ENCODE data around the gene DUSP15.
"Not testable (repeated sequence)": the region's sequence is repeated elsewhere in the genome, so short reads cannot be mapped to it uniquely, and the experiment has no call there.

The DUSP15 gene, protein sequence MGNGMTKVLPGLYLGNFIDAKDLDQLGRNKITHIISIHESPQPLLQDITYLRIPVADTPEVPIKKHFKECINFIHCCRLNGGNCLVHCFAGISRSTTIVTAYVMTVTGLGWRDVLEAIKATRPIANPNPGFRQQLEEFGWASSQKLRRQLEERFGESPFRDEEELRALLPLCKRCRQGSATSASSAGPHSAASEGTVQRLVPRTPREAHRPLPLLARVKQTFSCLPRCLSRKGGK

DNA sequence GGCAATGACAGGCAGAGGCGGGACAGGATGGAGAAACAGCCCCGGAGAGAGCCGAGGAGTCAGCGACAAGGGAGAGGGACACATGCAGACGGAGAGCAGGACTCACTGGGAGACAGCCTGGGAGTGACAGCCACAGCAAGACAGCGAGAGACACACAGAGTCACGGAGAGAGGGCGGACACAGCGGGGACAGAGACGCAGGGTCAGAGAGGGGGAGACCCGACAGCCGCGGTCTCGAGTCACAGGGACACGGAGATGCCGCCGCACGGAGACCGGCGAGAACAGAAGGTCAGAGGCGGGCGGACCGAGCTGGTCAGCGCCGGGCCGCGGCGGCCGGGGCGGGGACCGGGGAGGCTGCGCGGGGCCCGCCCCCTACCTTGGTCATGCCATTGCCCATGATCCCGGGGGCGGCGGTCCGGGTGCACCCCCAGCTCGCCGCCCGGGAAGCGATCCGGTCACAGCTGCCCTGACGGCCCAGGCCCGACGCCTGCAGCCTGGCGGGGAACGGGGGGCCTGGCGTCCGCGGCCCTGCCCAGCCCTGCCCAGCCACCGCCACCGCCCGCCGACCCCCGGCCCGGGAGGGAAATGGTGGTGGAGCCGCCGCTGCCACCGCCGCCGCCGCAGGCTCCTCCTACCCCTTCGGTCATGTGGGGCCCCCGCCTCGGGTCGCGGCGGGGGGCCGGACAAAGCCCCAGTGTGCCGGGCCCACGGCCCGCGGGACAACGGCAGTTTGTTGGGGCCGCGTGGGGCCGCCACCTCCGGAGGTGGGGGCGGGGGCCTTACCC, at the start of gene DUSP15, which contains the start of gene TTLL9:
DUSP15 (minus strand) TSS at position 586 of the 784 bp plus-strand sequence; CDS start at position 396, 190 bp downstream.
TTLL9 (plus strand) TSS at position 693 of the 784 bp plus-strand sequence. CDS start 493 bp downstream, outside the sequence.
- DNase-seq = no peak

DNA sequence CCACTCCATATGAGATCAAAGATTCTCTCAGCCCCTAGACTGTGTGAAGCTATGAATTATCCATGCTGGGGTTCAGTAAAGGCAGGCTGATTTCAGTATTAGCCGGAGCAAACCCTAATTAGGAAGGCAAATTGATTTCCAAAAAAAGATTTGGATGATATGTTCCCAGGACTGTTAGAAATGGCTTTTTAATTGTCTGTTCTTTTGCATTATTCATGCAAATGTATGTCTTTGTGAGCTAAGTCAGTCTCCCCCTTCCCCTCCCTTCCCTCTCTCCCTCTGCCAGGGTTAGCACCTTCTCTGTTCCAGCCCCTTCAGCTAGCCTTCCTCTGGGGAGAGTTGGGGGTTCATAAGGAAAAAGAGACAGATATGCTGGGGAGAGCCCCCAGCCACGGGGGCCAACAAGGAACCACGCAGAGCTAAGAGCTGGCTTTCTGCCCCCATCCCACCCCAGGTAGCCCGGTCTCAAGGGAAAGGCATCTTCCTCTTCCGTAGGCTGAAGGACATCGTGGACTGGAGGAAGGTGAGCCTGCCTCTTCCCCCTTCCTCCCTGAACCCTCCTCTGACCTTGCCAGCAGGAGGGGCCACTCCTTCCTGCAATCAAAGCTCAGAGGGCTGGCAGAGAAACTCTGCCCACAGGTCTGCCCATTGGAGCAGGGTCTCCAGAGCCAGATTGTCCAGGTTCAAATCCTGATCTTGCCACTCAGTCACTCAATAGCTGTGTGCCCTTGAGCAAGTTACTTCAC, 49.3 kb upstream of the DUSP15 start:
- DNase-seq = no peak

DNA sequence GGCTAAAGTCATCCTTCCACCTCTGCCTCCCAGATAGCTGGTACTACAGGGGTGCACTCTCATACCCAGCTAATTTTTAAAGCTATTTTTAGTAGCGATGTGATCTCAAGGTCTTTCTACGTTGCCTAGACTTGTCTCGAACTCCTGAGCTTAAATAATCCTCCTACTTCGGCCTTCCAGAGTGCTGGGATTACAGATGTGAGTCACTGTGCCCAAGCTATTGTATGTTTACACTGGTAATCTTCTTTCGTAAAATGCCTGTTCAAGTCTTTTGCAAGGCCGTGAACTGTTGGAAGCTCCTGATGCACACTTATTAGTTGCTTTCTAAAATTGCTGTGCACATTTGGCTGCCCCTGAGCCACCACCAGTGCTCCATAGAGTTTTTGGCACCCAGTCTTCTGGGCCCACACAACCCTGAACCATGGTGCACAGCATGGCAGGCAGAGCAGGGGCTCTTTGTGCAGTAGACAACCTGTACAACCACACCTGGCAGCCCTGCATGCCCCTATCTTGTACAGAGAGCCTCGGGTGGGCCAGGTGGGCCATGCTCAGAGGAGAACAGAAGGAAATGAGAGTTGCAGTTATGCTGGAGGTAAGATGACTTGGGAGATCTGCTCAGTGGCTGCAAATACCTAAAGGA, 48.3 kb upstream of the DUSP15 start:
- no peak for DNase-seq

DNA sequence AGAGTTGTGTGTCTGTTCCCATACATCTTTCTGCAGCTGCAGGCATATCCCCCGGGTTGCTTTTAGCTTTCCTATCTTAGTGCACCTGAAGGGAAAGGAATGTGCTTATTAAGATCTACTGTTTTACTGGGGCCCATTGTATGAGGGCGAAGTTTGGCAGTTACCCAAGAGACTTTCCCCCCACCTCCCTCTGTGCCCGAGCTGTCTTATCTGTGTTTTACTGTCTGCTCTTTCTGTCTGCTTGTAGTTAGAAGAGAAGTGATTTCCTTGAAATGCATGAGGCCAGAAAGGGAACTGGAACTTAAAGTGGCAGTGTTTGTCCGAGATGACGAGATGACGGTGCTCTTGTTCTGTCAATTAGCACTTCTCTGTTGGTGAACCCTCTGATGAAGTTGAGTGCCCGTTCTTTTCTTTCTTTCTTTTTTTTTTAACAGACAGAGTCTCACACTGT, 47.7 kb upstream of the DUSP15 start:
- DNase-seq = not testable (repeated sequence)

DNA sequence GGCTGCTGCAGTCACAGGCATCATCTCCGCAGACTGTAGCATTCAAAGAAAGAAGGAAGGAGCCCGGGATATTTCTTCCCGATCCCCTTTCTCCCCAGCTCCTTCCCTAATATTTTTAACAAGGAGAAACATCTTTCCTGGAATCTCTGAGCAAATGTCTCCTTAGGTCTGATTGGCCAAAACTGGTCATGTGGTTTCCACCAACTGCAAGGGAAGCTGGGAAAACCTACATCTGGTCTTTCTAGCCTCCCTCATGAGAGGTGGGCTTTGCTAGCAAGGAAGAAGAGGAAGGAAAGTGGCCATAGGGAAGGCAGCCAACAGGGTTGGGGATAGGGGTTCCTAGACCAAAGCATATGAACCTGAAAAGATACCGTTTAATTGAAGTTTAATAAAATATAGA, 46.4 kb upstream of the DUSP15 start:
- no peak for DNase-seq

DNA sequence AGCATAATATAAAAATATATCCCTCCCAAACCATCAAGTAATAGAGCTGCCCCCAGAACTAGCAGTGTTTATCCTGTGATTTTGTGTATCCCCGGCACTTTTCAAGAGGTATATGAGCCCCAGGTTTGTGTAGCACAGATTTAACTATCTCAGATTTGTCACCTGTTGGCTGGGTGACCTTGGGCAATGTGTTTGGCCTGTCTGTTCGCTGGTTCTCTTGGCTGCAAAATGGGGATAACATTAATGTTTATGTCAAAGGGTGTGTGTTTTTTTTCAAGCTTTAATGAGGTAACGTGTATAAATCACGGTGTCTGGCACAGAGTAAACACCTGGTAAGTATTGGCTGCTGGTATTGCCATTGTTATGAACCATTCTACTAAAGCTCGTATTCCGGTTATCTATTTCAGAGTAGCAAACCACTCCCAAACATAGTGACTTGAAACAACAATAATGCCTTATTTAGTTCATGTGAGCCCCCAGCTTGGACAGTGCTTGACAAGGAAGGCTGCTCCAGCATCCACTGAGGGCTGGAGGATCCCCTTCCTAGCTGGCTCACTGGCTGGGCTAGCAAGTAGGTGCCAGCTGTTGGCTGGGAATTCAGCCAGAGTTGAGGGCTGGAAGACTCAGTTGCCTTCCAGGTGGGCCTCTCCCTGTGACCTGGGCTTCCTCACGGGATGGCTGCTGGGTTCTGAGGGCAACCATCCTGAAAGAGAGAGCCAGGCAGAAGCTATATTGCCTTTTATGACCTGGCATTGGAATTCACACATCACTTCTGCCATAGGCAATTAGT, 45.4 kb upstream of the DUSP15 start:
- DNase-seq = no peak

DNA sequence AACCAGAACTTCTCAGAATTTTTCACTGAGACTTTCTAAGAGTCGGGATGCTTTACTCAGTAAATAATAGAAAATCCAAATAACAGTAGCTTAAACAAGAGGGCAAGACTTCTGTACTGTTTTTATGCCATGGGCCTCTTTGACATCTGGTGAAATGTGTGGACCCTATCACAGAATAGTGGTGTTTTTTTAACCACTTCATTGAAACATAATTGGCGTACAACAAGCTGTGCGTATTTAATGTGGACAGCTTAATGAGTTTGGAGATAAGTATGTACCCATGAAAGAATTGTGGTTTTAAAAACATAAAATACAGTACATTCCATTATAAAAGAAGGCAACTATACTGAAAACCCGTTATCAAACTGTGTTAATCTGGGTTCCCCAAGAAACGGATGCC, 43.8 kb upstream of the DUSP15 start:
- no peak for DNase-seq

DNA sequence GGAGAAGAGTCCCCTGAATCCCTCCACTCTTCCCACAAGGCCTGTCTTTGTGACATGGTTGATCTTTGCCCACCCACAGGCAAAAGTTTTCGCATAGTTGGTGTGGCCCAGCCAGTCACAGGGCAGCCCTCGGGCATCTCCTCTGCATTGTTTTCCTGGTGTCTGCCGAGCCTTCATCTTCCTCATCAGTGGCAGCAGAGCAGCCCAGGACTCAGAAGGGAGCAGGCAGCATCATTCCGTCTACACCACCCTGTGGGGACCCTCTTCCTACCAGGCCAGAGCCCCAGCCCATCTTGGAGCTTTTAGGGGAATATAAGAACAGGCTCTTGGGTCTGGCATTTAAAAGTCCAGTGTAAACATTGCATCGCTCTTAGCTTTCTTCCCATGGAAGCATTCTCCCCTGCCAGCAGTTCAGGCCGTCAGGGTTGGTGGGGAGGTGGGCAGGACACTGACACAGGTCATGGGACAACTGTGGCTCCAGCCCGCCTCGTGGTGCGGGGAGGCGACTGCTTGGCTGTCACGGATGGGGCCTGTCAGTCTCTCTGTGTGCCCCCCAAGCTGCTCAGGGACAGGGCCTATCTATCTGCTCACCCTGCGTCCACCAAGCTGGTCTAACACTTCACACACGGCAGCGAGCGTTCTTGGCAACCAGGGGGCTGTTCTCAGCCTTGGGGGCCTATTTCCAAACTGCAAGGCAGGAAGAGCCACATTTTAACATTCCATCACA, 43.3 kb upstream of the DUSP15 start:
- DNase-seq = no peak

DNA sequence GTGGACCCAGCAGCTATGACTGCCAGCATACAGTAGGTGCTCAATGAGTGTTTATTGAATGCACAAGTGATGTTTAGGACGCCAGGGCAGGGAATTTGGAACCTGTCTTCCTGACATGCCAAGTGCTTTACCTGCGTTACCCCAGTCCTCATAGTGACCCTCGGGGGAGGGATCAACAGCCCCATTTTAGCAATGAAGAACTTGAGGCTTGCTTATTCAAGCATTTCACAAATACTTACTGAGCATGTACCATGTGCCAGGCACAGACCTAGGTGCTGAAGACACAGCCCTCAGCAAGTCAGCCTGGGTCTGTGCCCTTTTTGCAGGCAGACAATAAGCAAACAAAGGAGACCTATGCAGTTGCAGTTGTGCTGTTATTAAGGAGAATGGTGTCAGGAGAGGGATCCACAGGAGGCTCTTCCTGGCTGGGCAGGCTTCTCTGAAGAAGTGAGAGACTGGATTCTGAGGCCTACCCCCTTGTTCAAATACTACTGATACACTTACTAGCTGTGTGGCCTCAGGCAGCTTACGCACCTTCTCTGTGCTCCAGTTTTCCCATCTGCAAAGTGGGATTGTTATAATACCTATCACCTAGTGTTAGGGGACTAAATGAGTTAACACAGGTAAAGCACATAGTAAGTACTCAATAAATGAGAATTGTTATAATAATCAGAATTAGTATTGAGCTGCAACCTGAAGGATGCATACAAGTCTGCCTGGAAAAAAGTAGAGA, 39.9 kb upstream of the DUSP15 start:
- DNase-seq = no peak

DNA sequence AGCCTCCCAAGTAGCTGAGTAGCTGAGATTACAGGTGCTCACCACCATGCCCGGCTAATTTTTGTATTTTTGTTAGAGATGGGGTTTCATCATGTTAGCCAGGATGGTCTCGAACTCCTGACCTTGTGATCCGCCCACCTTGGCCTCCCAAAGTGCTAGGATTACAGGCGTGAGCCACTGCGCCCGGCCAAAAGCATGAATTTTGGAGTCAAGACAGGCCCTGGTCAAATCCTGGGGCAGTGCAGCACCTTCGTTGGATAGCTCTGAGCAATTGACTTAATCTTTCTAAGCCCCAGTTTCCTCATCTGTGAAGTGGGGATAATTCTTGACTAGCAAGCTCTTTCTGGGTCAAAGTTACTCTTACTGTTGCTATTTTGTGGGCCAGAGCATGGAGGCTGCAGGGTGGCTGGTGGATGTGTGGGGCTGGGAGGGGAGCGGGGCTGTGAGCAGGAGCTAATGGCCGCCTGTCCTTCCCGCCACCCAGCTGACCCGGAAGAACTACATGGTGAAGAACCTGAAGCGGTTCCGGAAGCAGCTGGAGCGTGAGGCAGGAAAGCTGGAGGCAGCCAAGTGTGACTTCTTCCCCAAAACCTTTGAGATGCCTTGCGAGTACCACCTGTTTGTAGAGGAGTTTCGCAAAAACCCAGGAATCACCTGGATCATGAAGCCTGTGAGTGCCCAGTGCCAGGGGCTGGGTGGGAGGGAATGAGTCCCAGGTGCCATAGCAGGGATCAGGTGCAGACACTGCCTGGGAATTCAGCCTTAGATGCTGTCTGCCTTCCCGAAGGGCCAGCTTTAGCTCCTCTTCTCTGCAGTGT, 39.1 kb upstream of the DUSP15 start:
- no peak for DNase-seq

DNA sequence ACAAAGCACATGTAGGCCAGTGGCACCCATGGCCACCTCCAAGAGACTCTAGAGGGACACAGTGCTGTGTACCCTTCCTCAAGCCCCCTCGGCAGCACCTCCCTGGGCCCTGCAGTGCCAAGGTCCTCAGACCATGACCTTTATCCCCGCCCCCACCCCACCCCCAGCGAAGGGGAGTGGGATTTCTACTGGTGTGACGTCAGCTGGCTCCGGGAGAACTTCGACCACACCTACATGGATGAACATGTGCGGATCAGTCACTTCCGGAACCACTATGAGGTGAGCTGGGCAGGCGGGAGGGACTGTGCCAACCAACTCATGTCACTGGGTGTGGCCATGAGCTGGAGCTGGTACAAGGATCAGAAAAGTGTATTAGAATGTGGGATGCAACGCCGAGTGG, 38.1 kb upstream of the DUSP15 start:
- DNase-seq = no peak

DNA sequence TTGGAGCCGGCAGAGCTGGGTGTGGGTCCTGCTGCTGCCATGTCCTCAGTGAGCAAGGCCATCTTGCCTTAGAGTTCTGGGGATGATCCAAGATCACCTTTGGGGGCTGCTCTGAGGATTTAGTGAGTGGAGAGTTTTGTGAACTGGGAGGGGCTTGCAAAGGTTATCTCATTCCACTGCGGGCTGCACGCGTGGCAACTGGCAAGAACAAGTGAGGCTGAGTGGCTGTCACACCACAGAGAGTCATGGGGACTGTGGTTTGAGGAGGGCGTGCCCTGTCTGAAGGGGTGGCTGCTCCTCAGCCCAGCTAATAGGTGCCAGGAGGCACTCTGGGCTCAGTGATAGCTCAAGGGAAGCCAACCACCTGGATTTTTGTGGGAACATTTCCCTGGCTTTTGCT, 37.7 kb upstream of the DUSP15 start:
- DNase-seq = no peak

DNA sequence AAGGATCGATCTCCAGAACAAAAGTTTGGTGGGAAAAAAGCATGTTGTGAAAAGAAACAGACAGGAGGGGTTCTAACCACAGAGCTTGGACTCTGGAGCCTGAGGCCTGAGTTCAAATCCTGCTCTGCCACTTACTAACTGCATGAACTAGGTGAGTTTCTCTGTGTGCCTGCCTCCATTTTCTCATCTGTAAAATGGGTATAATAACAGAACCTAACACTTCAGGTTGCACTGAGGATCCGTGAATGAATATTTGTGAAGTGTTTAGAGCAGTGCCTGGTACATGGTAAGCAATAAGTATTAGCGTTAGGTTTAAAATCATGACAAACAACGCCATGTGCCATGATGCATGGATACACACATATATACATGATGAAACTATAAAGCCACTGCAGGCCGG, 36.7 kb upstream of the DUSP15 start:
- no peak for DNase-seq

DNA sequence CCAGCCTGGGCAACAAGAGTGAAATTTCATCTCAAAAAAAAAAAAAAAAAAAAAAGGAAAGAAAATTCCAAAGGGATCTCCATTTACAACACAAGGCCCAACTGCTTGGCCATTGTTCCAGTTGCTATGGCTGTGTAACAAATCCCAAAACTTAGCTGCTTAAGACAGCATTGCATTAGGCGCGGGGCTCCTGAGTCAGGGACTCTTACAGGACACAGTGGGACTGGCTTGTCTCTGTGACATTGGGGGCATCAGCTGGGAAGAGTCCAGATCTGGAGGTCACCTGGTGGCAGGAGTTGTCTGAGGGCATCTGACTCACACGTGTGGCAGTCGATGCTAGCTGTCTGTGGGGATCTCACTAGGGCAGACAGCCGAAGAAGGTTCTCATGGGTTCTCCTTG, 35.7 kb upstream of the DUSP15 start:
- no peak for DNase-seq

DNA sequence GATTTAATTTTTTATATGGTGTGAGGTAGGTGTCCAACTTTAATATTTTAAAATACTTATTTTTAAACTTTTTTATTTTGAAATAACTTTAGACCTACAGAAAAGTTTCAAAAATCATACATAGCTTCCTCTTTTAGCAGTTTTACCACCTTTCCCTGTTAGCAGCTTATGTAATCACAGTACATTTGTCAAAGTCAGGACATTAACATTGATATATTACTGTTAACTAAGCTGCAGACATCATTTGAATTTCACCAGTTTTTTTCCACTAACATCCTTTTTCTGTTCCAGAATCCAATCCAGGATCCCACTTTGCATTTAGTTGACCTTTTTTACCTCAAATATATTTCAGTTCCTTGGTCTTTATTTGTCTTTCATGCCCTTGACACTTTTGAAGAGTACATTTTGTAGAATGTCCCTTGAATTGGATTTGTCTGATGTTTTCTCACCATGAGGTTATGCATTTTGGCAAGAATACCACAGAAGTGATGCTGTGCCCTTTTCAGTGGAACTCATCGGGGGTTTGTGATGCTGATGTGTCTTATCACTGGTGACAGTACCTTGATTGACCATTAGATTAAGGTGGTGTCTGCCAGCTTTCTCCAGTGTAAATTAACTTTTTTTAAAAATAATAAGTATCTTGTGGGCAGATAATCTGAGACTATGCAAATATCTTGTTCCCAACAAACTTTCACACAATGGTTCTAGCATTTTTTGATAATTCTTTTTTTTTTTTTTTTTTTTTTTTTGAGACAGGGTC, 33.5 kb upstream of the DUSP15 start:
- DNase-seq = no peak

DNA sequence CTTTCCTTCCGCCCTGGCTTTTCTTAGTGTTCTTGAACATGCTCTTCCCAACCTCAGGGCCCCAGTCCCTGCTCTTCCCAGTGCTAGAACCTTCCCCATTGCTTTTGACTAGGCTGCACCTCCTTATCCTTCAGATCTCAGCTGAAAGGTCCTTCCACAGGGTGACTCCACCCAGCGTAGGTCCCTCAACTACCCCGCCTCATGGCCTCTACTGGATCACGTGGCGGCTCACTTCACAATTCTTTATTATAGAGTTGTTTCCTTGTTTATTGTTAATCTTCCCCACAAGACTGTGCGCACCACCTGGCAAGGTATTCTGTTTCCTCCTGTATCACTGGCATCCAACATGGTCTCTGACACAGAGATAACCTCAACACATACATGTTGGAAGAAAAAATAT, 31.3 kb upstream of the DUSP15 start:
- DNase-seq = no peak

DNA sequence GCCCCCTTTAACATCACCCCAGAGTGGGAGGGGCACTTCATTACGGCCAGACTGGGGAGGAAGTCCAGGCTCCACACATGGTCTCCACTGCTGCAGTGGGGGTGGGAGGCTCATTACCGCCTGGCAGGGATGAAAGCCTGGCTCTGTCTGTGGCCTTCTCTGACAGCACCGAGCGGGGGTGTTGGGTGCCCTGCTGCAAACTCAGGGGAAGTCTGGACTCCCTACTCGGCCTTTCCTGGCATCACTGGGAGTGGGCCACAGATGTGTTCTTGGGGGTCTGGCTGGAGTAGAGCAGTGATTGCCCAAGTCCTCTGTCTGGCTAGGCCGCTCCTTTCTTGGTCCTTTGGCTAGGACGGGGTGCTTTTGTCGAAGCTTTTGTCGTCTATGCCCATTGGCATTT, 27.2 kb upstream of the DUSP15 start:
- DNase-seq = no peak

DNA sequence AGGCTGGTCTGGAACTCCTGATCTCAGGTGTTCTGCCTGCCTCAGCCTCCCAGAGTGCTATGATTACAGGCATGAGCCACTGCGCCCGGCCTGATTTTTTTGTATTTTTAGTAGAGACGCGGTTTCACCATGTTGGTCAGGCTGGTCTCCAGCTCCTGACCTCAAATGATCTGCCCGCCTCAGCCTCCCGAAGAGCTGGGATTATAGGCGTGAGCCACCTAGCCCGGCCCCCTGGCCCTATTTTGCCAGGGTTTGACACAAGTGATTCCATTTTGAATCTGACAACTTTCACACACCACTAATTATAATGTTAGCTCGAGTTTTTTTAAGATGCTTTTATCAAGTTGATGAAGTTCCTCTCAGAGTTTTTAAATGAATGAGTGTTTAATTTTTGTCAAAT, 25.7 kb upstream of the DUSP15 start:
- DNase-seq = no peak

DNA sequence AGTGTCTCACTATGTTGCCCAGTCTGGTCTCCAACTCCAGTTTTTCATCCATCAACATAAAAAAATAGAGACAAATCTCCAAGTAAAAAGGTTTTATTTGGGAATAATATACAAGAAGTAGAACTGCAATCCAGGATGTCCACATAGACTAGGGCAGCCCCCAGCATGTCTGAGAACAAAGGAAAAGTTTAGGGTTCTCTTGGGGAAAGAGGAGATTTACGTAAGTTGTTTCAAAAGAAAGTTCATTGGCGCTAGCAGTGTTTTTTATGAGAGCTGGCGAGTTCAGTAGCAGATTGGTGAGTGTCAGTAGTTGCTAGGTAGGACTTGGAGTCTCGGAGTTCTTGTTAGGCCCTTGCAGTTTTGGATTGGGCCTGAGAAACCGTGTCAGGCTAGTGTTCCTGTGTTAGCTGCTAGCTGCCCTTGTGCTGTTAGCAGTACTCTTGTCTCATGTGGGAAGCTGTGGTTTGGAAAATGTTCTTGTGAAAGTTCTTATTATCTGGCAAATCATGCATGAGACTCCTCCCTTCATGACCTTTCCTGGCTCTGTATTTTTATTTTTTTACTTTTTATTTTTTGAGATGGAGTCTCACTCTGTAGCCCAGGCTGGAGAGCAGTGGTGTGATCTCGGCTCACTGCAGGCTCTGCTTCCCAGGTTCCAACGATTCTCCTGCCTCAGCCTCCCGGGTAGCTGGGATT, 24.8 kb upstream of the DUSP15 start:
- no peak for DNase-seq
